ENCODE results near the gene CASS4. TPM values are rescaled to one million over a fixed set of nuclear protein-coding genes. Genes with fewer than 3 reads are reported as not detected.

The CASS4 gene
- total RNA-seq, 2 donors from 2014 or later: not detected

DNA sequence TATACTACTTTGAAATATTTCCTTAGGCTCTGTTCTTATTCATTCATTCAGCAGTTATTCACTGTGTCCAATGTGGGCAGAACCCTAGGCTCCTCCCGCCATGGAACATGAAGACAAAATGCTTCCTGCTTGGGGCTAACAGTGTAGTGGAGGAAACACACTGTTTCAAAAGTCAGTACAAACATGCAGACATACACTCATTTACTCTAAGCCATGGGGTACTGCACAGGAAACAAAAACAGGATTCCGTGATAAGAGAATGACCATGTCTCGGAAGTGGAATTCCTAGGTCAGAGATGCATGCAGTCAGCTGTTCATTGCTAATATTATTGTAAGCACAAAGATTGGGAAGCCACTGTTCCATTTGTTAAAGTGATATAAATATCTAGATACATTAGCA lies 94.0 kb downstream of the CASS4 start:
- Mint-ChIP-seq H3K4me1 (no peaks in the 10 kb centered on the region), H3K27me3 (ENCODE audit: insufficient read depth) (no peaks in the 10 kb centered on the region), H3K9me3 (no peaks in the 10 kb centered on the region), H3K4me3 (no peak overlapping the region), H3K27ac (no peak overlapping the region), H3K36me3 (ENCODE audit: low read depth) (peaks cover 10% of the 10 kb centered on the region)
- H3K27me3 ChIP-seq (ENCODE audit: control insufficient read depth, insufficient read depth, low read length, poor library complexity, severe bottlenecking): no peaks in the 10 kb centered on the region
- H3K36me3 ChIP-seq (ENCODE audit: control insufficient read depth, insufficient read depth, low read length): peaks cover 13% of the 10 kb centered on the region
- no peak overlapping the region for H3K9ac ChIP-seq (ENCODE audit: extremely low read depth, low read length, poor library complexity, severe bottlenecking)
- 83 to 93% methylated on average over 2 to 3 of the region's 3 CpGs for WGBS, 2 experiments (ENCODE audit: insufficient coverage in 1 of 2, insufficient read length in 1 of 2)
- TF ChIP-seq, protein P1, sequence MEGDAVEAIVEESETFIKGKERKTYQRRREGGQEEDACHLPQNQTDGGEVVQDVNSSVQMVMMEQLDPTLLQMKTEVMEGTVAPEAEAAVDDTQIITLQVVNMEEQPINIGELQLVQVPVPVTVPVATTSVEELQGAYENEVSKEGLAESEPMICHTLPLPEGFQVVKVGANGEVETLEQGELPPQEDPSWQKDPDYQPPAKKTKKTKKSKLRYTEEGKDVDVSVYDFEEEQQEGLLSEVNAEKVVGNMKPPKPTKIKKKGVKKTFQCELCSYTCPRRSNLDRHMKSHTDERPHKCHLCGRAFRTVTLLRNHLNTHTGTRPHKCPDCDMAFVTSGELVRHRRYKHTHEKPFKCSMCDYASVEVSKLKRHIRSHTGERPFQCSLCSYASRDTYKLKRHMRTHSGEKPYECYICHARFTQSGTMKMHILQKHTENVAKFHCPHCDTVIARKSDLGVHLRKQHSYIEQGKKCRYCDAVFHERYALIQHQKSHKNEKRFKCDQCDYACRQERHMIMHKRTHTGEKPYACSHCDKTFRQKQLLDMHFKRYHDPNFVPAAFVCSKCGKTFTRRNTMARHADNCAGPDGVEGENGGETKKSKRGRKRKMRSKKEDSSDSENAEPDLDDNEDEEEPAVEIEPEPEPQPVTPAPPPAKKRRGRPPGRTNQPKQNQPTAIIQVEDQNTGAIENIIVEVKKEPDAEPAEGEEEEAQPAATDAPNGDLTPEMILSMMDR (conservative IDR thresholded peaks at IDR 0.05): no peak
- DNase-seq: no peak
- H3K4me1 ChIP-seq (ENCODE audit: control insufficient read depth, insufficient read depth, low read length): no peaks in the 10 kb centered on the region
- no peak overlapping the region for H3K4me3 ChIP-seq (ENCODE audit: low read length)
- no peak overlapping the region for H3K27ac ChIP-seq (ENCODE audit: low read depth, low read length)
- H3K9me3 ChIP-seq (ENCODE audit: control insufficient read depth, low read length): no peaks in the 10 kb centered on the region

Other genes with a start within 250 kb of the CASS4 start
- gene MC3R, start 163.5 kb upstream of the CASS4 start, total RNA-seq: not detected
- gene FAM210B, start 53.3 kb upstream of the CASS4 start, total RNA-seq: 10 to 100 TPM; 16.8 to 34.1 TPM
- 10 to 100 TPM; 56.3 to 85.9 TPM for gene AURKA, start 20.0 kb upstream of the CASS4 start, total RNA-seq
- 10 to 100 TPM; 47.9 to 50.1 TPM for gene CSTF1, start 19.6 kb upstream of the CASS4 start, total RNA-seq
- 10 to 100 TPM; 63.0 to 65.1 TPM for gene RTF2, start 56.4 kb downstream of the CASS4 start, total RNA-seq
- not detected for gene FAM209A, start 112.5 kb downstream of the CASS4 start, total RNA-seq
- under 1 TPM in 1 of 2 donors, not detected in 1; 0.77 TPM for gene FAM209B, start 121.0 kb downstream of the CASS4 start, total RNA-seq
- 1 to 10 TPM in 1 of 2 donors, under 1 TPM in 1; 0.31 to 1.8 TPM for gene TFAP2C, start 217.0 kb downstream of the CASS4 start, total RNA-seq